Activated CD4-positive, CD25-positive, alpha-beta regulatory T cell treated with anti-CD3 and anti-CD28 coated beads, Interleukin-2, amount 50 U/mL, for 72 hours (primary cell): ENCODE data around the gene ADCY9.
"Not testable (repeated sequence)": the region's sequence is repeated elsewhere in the genome, so short reads cannot be mapped to it uniquely, and the experiment has no call there.

Experiments
- DNase-seq: peaks from one replicate; pipeline ENCODE4 v3.0.0; 2021

The ADCY9 gene

DNA sequence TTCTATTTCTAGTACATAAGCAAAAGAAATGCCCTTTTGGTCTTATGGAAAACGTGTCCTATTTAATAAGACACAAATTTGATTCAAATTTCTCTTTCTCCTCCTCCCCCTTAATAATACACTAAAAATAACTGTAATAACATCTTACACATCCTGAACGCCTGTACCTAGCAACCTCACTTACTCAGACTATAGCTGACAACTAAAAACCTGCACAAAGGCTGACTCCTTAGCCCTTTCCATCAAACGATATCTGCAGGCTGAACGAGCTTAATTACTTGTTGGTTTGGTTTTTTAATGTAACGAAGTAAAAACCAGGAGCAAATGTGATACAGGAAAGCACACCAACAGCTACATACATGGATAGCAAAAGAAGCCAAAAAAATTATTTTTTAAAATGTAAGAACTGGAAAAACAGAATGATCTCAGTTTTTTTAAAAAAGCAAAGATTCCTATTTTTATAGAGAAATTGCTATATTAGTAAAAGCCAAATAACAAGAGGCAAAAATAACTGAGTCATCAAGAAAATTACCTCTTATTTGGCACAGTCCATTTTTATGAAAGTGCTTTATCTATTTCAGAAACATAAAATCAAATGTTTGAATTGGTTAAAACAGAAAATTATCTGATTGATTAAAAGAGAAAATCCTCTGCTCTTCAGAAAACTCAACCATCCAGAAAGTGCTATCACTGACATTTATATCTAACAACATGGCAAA, 23.5 kb downstream of the ADCY9 start:
- DNase-seq: no peak

DNA sequence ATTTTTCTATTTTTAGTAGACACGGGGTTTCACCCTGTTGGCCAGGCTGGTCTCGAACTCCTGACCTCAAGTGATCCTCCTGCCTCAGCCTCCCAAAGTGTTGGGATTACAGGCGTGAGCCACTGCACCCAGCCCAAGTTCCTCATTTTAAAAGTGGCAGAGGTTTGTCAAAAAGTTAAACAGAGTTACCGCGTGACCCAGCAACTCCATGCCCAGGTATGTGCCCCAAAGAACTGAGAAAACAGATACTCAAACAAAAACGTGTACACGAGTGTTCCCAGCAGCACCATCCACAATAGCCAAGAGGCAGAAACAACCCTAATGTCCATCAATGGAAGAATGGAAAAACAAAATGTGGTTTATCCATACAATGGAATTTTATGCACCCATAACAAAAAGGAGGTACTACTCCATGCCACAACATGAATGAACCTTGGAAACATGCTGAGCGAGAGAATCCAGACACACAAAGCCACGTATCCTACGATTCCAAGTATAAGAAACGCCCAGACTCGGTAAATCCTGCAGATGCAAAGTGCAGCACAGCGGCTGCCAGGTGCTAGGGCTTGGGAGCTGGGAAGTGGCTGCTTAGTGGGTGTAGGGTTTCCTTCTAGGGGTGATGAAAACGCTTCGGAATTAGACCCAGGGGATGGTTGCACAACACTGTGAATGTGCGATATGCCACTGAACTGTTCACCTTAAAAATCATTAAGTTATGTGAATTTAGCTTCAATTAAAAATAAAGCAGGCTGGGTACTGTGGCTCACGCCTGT, 24.8 kb downstream of the ADCY9 start:
- no peak for DNase-seq

DNA sequence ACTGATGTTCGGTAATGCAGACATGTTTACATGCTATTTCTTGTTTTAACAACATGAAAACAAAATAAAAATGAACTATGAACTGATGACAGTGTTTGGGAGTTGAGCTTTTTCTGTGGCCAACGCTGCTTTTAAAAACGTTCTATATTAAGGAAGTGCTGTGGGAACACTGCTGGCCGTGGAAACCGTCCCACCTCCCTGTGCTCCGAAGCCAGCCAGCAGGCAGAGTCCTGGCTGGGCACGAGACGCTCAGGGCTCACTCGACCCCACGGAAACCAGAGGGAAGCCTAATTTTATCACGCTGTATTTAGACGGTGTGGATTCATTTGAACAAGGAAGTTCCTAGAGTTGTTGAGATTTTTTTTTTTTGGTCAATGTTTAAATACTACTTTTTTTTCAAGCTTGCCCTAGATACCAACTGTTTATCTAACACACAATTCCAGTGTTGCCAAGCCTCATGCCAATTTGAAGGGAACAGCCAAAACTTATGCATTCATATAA, 25.8 kb downstream of the ADCY9 start:
- no peak for DNase-seq

DNA sequence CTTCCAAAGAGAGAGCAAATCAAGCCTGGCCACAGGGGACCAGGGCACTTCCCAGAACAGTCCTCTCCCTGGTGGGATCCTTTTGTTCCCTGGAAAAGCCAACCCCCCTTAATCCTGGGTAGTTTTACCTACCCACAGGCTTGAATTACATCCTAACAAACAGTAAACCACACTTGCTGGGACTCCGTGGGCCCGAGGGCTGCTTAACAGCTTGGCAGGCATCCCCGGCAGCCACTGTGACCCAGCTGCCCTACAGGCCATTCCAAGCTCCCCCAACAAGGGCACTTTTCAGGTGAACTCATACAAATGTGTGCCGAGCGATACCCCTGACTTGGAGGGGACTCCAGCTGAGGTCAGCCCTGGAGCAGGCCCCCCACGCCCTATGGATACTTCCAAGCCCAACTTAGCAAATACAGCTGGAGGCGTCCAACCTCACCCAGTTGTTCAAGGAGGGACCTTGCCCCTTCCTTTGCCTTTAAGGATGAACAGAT, 26.4 kb downstream of the ADCY9 start:
- no peak for DNase-seq

DNA sequence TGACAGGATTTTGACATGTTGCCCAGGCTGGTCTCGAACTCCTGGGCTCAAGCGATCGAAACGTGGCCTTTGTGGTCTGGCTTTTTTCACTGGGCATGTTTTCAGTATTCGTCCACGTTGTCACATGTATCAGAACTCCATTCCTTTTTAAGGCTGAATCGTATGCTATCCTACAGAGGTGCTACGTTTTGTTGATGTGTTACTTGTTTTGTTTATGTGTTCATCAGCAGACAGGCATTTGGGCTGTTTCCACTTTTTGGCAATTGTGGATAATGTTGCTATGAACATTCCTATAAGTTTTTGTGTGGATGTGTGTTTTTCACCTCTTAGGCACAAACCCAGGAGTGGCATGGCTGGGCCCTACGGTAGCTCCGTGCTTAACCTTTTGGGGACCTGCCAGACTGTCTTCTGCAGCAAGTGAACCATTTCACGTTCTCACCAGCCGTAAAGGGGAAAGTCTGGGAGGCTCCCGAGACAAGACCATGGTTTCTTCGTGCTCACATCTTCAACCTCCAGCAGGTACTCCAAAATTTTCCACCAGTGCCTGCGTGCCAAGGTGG, 26.9 kb downstream of the ADCY9 start:
- DNase-seq: no peak

DNA sequence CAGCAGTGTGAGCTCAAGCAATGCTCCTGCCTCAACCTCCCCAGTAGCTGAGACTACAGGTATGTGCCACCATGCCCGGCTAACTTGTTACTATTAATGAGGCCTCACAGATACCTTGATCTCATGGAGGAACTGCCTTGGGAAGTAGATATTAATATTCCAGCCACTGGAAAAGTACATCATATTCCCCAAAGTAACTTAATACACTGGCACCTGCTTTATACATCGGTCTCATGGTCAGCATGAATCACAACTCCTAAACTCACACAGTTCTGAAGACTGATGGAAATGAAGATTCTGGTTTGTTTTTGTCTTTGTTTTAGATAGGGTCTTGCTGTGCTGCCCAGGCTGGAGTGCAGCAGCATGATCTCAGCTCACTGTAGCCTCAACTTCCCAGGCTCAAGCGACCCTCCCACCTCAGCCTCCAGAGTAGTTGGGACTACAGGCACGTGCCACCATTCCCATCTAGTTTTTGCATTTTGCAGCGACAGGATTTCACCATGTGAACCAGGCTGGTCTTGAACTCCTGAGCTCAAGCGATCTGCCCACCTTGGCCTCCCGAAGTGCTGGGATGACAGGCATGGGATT, 28.2 kb downstream of the ADCY9 start:
- no peak for DNase-seq

DNA sequence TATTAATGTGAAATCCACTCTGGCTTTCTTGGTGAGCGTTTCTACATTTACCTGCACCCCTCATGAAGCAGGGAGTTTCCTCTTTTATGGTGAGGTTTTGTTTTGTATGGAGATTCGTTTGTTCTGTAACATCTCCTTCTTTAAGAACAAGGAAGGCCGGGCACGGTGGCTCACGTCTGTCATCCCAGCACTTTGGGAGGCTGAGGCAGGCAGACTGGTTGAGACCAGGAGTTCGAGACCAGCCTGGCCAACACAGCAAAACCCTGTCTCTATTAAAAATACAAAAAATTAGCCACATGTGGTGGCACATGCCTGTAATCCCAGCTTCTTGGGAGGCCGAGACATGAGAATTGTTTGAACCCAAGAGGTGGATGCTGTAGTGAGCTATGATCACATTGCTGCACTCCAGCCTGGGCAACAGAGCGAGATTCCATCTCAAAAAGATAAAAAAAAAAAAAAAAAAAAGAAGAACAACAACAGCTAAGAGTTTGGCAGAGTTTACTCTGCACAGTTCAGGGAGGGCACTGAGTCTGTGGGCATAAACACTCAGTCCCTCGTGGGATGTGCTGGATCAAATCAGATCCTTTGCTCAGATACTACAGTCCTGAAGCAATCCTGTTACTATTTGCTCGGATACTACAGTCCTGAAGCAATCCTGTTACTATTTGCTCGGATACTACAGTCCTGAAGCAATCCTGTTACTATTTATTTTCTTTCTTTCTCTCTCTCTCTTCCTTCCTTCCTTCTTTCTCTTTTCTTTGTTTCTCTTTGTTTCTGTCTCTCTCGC, 28.9 kb downstream of the ADCY9 start:
- DNase-seq: no peak

DNA sequence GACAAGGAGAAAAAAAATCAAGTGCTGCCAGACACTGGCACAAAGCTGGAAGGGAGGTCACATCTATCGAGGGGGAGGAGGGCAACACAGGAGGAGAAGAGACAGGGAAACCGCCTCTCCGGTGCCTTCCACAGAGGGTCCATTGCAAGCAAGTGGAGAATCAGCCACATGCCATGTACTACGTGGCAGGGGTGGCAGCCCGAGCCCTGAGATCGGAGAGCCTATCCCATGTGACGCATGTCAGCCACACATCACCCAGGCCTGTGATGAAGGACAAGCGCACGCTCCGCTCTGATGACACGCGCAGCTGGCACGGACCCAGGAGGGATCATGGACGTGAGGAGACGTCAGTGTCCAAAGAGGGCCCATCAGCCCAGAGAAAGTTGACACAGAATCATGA, 30.1 kb downstream of the ADCY9 start:
- DNase-seq: no peak

DNA sequence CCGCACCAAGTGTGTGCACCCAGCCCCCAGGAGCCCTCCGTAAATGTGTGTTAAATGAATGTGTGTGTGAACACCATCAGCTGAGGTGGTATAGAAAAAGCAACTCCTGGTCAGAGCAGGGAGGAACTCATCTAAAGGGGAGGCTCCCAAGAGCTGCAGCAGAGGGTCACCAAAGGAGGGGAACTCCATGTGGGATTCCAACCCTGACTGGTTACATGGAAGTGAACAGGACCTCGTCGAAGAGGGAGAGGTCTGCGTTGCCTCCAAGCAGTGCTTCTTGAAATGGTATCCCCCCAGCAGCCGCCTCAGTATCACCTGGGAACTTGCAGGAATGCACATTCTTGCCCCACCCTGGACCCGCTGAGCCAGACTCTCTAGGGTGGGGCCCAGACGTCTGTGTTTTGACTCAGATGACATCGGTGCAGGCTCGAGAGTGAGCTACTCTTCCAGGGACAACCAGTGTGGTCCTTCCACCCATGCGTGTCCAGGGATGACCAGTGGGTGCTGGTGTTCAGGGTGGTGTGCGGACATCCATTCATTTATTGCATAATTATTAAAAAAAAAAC, 30.8 kb downstream of the ADCY9 start:
- no peak for DNase-seq

DNA sequence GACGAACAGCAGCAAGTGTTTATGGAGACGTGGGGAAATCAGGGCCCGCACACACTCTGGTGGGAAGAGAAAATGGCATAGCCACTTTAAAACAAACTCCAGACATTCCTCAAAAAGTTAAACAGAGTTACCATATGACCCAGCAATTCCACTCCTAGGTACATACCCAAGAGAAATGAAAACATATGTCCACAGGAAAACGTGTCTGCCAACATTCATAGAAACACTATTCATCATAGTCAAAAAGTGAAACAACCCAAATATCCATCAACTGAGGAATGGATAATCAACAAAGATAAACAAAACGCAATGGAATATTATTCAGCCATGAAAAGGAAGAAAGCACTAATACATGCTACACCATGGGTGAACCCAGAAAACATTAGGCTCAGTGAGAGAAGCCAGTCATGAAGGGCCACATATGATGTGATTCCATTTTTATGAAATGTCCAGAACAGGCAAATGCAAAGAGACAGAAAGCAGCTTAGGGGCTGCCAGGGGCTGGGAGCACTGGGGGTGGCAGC, 32.8 kb downstream of the ADCY9 start:
- DNase-seq: no peak

DNA sequence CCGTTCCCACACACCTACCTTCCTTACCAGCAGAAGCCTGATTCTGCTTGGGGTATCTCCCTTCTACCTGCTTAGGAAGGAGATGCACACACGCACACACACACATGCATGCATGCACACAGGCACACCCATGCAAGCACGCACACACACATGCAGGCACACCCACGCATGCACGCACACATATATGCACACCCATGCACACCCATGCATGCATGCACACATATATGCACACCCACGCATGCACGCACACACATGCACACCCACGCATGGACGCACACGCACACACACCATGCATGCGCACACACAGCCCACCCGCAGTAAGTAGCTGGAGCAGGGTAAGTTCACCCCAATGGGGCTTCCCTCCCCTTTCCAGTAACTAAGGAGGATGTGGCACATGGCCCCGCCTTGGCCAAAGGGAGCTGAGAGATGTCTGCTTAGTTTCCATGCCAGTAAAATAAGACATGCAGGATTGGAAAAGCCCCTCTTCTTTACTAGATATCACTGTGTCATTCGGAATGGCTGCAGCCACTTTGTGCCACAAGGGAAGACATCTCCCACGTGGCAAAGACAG, 33.7 kb downstream of the ADCY9 start:
- no peak for DNase-seq

DNA sequence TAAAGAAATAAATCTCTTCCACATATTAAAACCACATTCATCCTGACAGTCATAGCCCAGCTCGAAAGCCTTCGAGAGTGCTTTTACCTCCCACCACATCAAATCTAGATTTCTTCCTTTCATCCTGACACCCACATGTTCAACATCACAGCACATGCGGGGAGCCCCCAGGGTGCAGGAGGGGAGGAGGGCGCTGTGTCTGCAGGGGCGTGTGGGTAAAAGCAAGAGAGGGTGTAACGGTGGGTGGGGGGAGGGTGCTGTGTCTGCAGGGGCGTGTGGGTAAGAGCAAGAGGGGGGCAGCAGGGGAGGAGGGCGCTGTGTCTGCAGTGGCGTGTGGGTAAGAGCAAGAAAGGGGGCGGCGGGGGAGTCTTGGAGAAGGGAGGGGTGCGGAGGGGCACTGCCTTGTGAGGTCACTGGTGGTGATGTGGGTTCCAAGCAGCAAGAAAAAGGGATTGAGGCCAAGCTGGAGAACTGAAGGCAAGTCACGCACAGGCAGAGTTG, 34.7 kb downstream of the ADCY9 start:
- DNase-seq: no peak

DNA sequence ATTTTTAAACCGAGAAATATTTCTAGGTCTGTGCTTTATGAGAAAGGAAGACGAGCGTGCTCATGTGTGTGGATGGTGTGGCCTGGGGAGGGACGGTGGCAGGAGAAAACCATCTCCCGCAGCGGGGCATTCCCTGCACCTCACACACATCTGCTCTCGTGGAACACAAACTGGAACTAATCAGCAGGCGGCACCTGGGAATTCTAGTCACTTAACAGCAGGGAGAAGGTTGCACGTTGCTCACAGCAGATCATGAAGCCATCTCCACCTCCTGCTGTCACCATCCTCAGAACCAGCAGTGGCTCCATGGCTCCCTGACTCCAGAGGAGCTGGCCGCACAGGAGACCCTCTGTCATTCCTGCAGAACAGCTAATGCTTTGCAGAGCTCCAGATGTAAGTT, 35.2 kb downstream of the ADCY9 start:
- no peak for DNase-seq

DNA sequence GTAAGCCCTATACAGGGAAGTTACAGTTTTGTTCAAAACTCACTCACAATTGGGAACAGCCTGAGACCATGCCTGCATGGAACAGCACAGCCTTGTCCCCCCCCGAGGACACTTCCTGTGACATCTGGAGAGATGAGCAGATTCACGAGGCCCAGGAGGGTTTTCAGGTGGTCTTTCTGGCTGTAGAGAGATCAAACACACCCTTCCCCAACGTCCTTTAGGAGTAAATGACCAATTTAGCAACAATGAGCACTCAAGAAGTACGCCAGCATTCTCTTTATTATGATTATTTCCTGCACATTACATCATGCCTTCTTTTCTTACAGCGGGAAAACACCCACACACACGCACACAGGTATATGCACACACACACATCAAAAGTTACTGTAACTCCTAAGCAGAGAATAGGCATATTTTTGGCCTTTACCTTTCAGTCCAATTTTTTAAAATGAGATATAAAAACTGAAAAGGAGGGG, 39.0 kb downstream of the ADCY9 start:
- DNase-seq: no peak

DNA sequence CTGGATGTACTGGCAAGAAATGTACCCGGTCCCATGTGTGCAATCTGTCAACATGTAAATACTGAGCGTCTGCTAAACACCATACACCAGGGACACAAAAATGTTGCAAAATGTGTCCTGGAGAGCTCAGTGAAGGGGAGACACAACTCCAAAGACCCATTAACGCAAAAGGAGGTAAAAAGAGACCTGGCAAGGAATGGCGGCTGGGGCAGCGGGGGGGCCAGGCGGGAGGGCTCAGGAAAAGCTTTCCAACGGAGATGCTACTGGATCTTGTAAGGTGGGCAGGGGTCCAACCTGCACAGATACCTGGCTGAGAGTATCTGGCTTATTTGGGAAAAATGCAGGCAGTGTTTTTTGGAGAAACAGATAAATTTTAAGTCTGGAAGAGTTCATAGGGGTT, 40.7 kb downstream of the ADCY9 start:
- no peak for DNase-seq

DNA sequence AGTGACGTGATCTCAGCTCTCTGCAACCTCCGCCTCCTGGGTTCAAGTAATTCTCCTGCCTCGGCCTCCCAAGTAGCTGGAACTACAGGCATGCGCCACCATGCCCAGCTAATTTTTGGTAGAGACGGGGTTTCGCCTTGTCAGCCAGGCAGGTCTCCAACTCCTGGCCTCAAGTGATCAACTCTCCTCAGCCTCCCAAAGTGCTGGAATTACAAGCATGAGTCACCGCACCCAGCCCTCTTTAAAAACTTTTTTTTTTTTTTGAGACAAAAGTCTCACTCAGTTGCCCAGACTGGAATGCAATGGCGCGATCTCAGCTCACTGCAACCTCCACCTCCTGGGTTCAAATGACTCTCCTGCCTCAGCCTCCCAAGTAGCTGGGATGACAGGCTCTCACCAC, 43.1 kb downstream of the ADCY9 start:
- not testable (repeated sequence) for DNase-seq

DNA sequence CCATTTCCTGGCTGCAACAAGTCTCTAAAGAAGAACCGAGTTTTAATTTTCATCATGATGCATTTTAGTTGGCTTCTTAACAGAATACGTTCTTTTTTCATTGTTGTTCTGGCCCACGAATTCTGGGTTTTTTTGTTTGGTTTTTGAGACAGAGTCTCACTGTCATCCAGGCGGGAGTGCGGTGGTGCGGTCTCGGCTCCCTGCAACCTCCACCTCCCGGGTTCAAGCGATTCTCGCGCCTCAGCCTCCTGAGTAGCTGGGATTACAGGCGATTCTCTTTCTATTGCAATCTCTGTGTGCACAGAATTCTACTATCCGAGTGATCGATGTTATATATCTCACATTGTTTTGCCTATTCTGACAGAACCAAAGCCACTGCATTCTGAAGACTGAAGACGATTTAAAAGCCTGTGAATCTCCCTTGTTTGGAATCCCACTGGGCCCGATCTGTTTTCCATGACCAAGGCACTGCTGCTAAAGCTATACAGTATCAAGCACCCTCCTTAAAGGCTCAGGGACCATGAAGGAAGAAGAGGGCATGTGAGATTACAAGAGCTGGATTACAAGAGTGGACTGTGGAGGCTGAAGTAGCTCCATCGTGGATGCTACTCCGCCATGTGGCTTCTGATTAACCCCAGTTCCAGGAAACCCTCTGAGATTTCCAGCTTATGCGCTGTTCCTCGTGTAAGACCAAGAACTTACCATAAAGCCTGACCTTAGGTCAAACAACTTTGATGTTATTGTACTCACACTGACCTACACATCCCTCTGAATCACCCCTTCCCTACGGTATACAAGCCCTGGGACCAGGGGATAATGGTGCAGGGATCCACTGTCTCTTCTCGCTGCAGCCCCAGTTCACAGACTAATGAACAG, 44.3 kb downstream of the ADCY9 start:
- DNase-seq: no peak

DNA sequence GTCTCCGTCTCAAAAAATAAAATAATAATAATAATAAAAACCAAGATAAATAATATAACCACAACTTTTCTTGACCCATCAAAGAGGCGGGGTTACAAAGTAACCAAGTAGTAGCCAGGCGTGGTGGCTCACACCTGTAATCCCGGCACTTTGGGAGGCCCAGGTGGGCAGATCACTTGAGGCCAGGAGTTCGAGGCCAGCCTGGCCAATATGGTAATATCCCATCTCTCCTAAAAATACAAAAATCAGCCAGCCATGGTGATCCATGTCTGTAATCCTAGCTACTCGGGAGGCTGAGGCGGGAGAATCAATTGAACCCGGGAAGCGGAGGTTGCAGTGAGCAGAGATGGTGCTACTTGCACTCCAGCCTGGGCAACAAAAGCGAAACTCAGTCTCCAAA, 45.3 kb downstream of the ADCY9 start:
- DNase-seq: no peak

DNA sequence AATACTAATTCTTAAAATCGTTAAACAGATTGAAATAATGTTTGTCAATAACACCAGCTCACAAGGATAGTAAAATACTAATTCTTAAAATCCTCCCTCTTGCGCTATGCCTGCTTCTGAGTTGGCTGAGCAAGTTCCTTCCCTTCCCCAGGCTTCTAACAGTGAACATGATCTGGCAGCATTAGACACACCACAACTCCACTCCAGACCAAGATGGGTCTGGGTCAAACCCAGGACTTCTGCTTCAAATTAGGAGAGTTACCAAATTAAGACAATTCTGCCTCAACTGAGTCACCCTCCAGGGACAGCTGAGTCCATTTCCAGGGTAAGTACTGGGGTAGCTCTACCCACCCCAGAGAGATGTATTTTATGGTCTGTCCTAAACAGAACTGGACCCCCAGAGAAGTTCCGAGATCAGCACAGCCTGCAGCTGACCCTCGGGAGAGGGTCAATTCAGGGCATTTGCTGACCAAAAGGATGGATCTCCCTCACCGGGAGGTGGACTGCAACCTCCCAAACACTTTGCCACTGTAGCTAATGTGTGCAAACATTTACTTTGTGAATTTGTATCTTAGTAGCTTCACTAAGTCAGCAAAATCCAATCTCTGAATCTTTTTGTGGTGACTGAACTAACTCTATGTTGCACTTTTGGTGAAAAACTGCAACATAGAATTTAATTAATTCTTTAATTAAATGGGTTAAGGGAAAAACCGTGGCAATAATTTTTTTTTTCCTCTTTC, 48.8 kb downstream of the ADCY9 start:
- no peak for DNase-seq

DNA sequence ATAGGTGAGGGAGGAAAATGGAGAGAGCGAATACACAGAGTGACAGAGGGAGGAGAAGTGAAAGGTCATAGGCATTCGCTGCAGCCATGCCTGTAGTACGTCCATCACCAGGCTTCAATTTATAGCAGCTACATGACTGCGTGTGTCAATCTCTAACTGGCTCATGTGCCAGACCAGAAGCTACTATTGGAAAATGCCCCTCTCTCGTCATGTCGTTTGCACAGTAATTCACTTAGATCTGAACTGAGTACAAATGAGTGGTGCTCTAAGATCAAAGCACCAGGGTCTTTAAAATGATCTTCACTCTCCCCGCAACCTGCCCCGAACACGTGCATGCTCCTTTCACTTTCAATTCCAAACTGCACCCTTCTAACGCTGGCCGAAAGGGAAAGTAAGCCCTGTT, 51.3 kb downstream of the ADCY9 start:
- no peak for DNase-seq
